Right cardiac atrium (tissue), 5 donors: Measurements from ENCODE around the gene OSBPL10. TPM values are rescaled to one million over a fixed set of nuclear protein-coding genes. Genes with fewer than 3 reads are reported as not detected.

Source experiments
- ATAC-seq, 2 donors: fragments of 200-7000 bp; cut with Tn5 transposase; one replicate each; pipeline versions ENCODE4 v1.8.0 to v1.9.1; 2020; ENCODE audit warnings: moderate library complexity in 2 of 2, mild to moderate bottlenecking in 1 of 2
- DNase-seq, 3 donors: peaks; one replicate each; pipeline ENCODE4 v3.0.0-alpha.2; 2020
- H3K27ac ChIP-seq: one replicate; pipeline ENCODE4 v1.5.1; 2013; ENCODE audit warnings: mild to moderate bottlenecking, low read length, control low read depth, moderate library complexity
- H3K27me3 ChIP-seq: one replicate; pipeline ENCODE4 v1.6.1; 2013; ENCODE audit not compliant: control insufficient read depth, insufficient read depth
- H3K4me1 ChIP-seq: one replicate; pipeline ENCODE4 v1.6.1; 2013; ENCODE audit warnings: low read length; ENCODE audit not compliant: control insufficient read depth, insufficient read depth
- H3K4me3 ChIP-seq: one replicate; pipeline ENCODE4 v1.5.1; 2013; ENCODE audit warnings: low read length, control low read depth
- H3K9me3 ChIP-seq: one replicate; pipeline ENCODE4 v1.6.1; 2013; ENCODE audit warnings: low read length; ENCODE audit not compliant: control insufficient read depth
- WGBS: extraction: QIAGEN DNeasy Blood & Tissue Kit; methylation state at CpG from one replicate; pipeline ENCODE4 v1.1.7; 2013; 5-methylcytosine and 5-hydroxymethylcytosine counted together
- intact Hi-C, 4 donors: fragments of 100-400 bp; cut with DNase I; formaldehyde crosslinking; loops; one replicate each; pipeline versions ENCODE4 v1.11.0 to v1.14.0; 2022 to 2023
- polyA plus RNA-seq: library from polyadenylated mRNA; stranded (reverse); fragments of 200-250 nt; gene quantifications from one replicate; pipeline ENCODE4 v1.2.3, GENCODE V29; 2013
- total RNA-seq, 4 donors: library from RNA; stranded (reverse); fragmentation: NEBNext Ultra II Directional; extraction: Animal tissue kit (Norgen Biotek cat#: 25700); gene quantifications; one replicate each; pipeline ENCODE4 v1.2.1, GENCODE V29; 2021
- donor health status: healthy with polysubstance abuse.
- donor health status: DM: no; HTN: yes; CAD: no.
- donor health status: DM: no; HTN: no; CAD: no.
- donor health status: DM: no; HTN: yes; CAD: no; lungs with severe emphysema.
- donor health status: DM: yes; HTN: yes; CAD: no.

The OSBPL10 gene
- total and polyA plus RNA-seq, 5 donors, result 2.2 to 5.9 (median 4.9) TPM

- no peak overlapping the region for H3K27ac ChIP-seq
- H3K4me3 ChIP-seq, result no peak overlapping the region
- H3K4me1 ChIP-seq, result peaks cover 5% of the 10 kb centered on the region
- WGBS, result 66% methylated on average over 4 of the region's 4 CpGs
- ATAC-seq, result no peak
- intact Hi-C loops, result no loop called here
- DNase-seq, result no peak
- no peaks in the 10 kb centered on the region for H3K27me3 ChIP-seq
- no peaks in the 10 kb centered on the region for H3K9me3 ChIP-seq
These were observed 247.8 kb downstream of the OSBPL10 start for GRCh38 chr3:31733234-31733667.

- H3K9me3 ChIP-seq, result no peaks in the 10 kb centered on the region
- H3K4me3 ChIP-seq, result no peak overlapping the region
- peaks cover 5% of the 10 kb centered on the region for H3K4me1 ChIP-seq
- intact Hi-C loops, result no loop called here
- no peaks in the 10 kb centered on the region for H3K27me3 ChIP-seq
- peak; percentile 40 to 52 for ATAC-seq
- no peak overlapping the region for H3K27ac ChIP-seq
- DNase-seq, result peak in 2 of 3 donors; percentile 64 to 68
- 77% methylated on average over 8 of the region's 8 CpGs for WGBS
These were observed 248.5 kb downstream of the OSBPL10 start for GRCh38 chr3:31732548-31732947.

GRCh38 chr3:31729573-31729972 lies 251.5 kb downstream of the OSBPL10 start:
- Histone ChIP-seq H3K27me3 (no peaks in the 10 kb centered on the region), H3K4me1 (peaks cover 2% of the 10 kb centered on the region), H3K27ac (no peak overlapping the region), H3K4me3 (no peak overlapping the region), H3K9me3 (no peaks in the 10 kb centered on the region)
- no peak for ATAC-seq
- 81% methylated on average over 8 of the region's 8 CpGs for WGBS
- no peak for DNase-seq
- intact Hi-C loops, result no loop called here

- H3K27me3 ChIP-seq, result no peaks in the 10 kb centered on the region
- ATAC-seq (no peak), DNase-seq (no peak)
- no peak overlapping the region for H3K27ac ChIP-seq
- no peak overlapping the region for H3K4me3 ChIP-seq
- H3K4me1 ChIP-seq, result peaks cover 2% of the 10 kb centered on the region
- intact Hi-C loops, result no loop called here
- 91% methylated on average over 3 of the region's 3 CpGs for WGBS
- H3K9me3 ChIP-seq, result no peaks in the 10 kb centered on the region
These were observed 252.0 kb downstream of the OSBPL10 start for GRCh38 chr3:31729082-31729481.

GRCh38 chr3:31728403-31728802 lies 252.7 kb downstream of the OSBPL10 start:
- Histone ChIP-seq H3K4me3 (no peak overlapping the region), H3K27me3 (no peaks in the 10 kb centered on the region), H3K9me3 (no peaks in the 10 kb centered on the region), H3K27ac (no peak overlapping the region), H3K4me1 (no peaks in the 10 kb centered on the region)
- 95% methylated on average over 2 of the region's 2 CpGs for WGBS
- DNase-seq (no peak), ATAC-seq (no peak)
- intact Hi-C loops, result no loop called here

- ATAC-seq, result no peak
- Histone ChIP-seq H3K4me3 (no peak overlapping the region), H3K27ac (no peak overlapping the region), H3K4me1 (no peaks in the 10 kb centered on the region), H3K27me3 (no peaks in the 10 kb centered on the region), H3K9me3 (no peaks in the 10 kb centered on the region)
- intact Hi-C loops, result no loop called here
- WGBS, result 97% methylated on average over 4 of the region's 4 CpGs
- no peak for DNase-seq
These were observed 255.1 kb downstream of the OSBPL10 start for GRCh38 chr3:31725976-31726375.

GRCh38 chr3:31725568-31725967 lies 255.5 kb downstream of the OSBPL10 start:
- intact Hi-C loops, result no loop called here
- Histone ChIP-seq H3K27me3 (no peaks in the 10 kb centered on the region), H3K27ac (no peak overlapping the region), H3K4me1 (no peaks in the 10 kb centered on the region), H3K9me3 (no peaks in the 10 kb centered on the region), H3K4me3 (no peak overlapping the region)
- DNase-seq (no peak), ATAC-seq (no peak)
- WGBS, result 91% methylated on average over 6 of the region's 6 CpGs

- DNase-seq, result no peak
- intact Hi-C loops, result no loop called here
- Histone ChIP-seq H3K27ac (no peak overlapping the region), H3K9me3 (no peaks in the 10 kb centered on the region), H3K4me3 (no peak overlapping the region), H3K27me3 (no peaks in the 10 kb centered on the region), H3K4me1 (peaks cover 2% of the 10 kb centered on the region)
- 74% methylated on average over 4 of the region's 4 CpGs for WGBS
- no peak for ATAC-seq
These were observed 256.4 kb downstream of the OSBPL10 start for GRCh38 chr3:31724651-31725050.

GRCh38 chr3:31724116-31724515 lies 256.9 kb downstream of the OSBPL10 start:
- no peak for DNase-seq
- Histone ChIP-seq H3K4me3 (no peak overlapping the region), H3K4me1 (peaks cover 2% of the 10 kb centered on the region), H3K9me3 (no peaks in the 10 kb centered on the region), H3K27ac (no peak overlapping the region), H3K27me3 (no peaks in the 10 kb centered on the region)
- intact Hi-C loops, result no loop called here
- no peak for ATAC-seq
- 87% methylated on average over 6 of the region's 6 CpGs for WGBS

GRCh38 chr3:31723701-31724100 lies 257.4 kb downstream of the OSBPL10 start:
- intact Hi-C loops, result no loop called here
- no peak overlapping the region for H3K27ac ChIP-seq
- 93% methylated on average over 5 of the region's 5 CpGs for WGBS
- no peak overlapping the region for H3K4me3 ChIP-seq
- ATAC-seq (no peak), DNase-seq (no peak)
- H3K9me3 ChIP-seq, result no peaks in the 10 kb centered on the region
- no peaks in the 10 kb centered on the region for H3K27me3 ChIP-seq
- peaks cover 2% of the 10 kb centered on the region for H3K4me1 ChIP-seq

GRCh38 chr3:31721676-31722075 lies 259.4 kb downstream of the OSBPL10 start:
- Histone ChIP-seq H3K9me3 (no peaks in the 10 kb centered on the region), H3K4me1 (peaks cover 2% of the 10 kb centered on the region), H3K4me3 (no peak overlapping the region), H3K27me3 (no peaks in the 10 kb centered on the region), H3K27ac (no peak overlapping the region)
- ATAC-seq (no peak), DNase-seq (no peak)
- intact Hi-C loops, result no loop called here
- whole genome bisulfite sequencing, result 64% methylated on average over 3 of the region's 3 CpGs
